Activated naive CD8-positive, alpha-beta T cell treated with anti-CD3 and anti-CD28 coated beads, Interleukin-2, amount 10 ng/mL, durations not matched to agents 7 days and 5 days (primary cell): ENCODE data around the gene MARK1. TPM values are rescaled to one million over a fixed set of nuclear protein-coding genes. Genes with fewer than 3 reads are reported as not detected.

Experiments used
- ATAC-seq: fragments of 150-1000 bp; cut with Tn5 transposase; one replicate; pipeline ENCODE4 v1.10.0; 2021; ENCODE audit warnings: low read depth, moderate library complexity
- POLR2A ChIA-PET: fragments of 350-600 bp; sonication (Branson Sonifier 250); formaldehyde crosslinking; loops from one replicate; lab custom pipeline; 2021; ENCODE audit warnings: antibody characterized with exemption; lab: Charles Lee
- DNase-seq: peaks from one replicate; pipeline ENCODE4 v3.0.0; 2021
- H3K27ac Mint-ChIP-seq: one replicate; pipeline ENCODE4 v1.8.0; 2022; ENCODE audit warnings: mild to moderate bottlenecking, mixed read lengths
- H3K27me3 Mint-ChIP-seq: one replicate; pipeline ENCODE4 v1.8.0; 2022; ENCODE audit warnings: mild to moderate bottlenecking, moderate library complexity, mixed read lengths
- H3K36me3 Mint-ChIP-seq: one replicate; pipeline ENCODE4 v1.8.0; 2021; ENCODE audit warnings: mild to moderate bottlenecking, mixed read lengths
- H3K4me1 Mint-ChIP-seq: one replicate; pipeline ENCODE4 v1.8.0; 2021; ENCODE audit warnings: mixed read lengths
- H3K4me3 Mint-ChIP-seq: one replicate; pipeline ENCODE4 v1.8.0; 2022; ENCODE audit warnings: mild to moderate bottlenecking, moderate library complexity, mixed read lengths
- H3K9me3 Mint-ChIP-seq: one replicate; pipeline ENCODE4 v1.8.0; 2021; ENCODE audit warnings: mixed read lengths
- total RNA-seq, 2 experiments: library from RNA; stranded (reverse); gene quantifications; one replicate each; pipeline ENCODE4 v1.2.3, GENCODE V29; 2021

The MARK1 gene
- total RNA-seq, 2 experiments from 2014 or later, result not detected

- Mint-ChIP-seq H3K9me3 (no peaks in the 10 kb centered on the region), H3K4me1 (peaks cover 9% of the 10 kb centered on the region), H3K4me3 (no peak overlapping the region), H3K27me3 (peaks cover 7% of the 10 kb centered on the region), H3K27ac (no peak overlapping the region), H3K36me3 (no peaks in the 10 kb centered on the region)
- no peak for DNase-seq
- no peak for ATAC-seq
- POLR2A ChIA-PET, result no interaction called here
Observed at GRCh38 chr1:220706480-220706879, 178.5 kb downstream of the MARK1 start.

- H3K27ac Mint-ChIP-seq, result no peak overlapping the region
- POLR2A ChIA-PET, result no interaction called here
- no peaks in the 10 kb centered on the region for H3K9me3 Mint-ChIP-seq
- no peak for DNase-seq
- H3K36me3 Mint-ChIP-seq, result no peaks in the 10 kb centered on the region
- peaks cover 5% of the 10 kb centered on the region for H3K4me1 Mint-ChIP-seq
- H3K27me3 Mint-ChIP-seq, result peaks cover 7% of the 10 kb centered on the region
- ATAC-seq, result no peak
- H3K4me3 Mint-ChIP-seq, result no peak overlapping the region
Observed at GRCh38 chr1:220707160-220707559, 179.2 kb downstream of the MARK1 start.

GRCh38 chr1:220708244-220708643, 180.3 kb downstream of the MARK1 start:
- H3K4me3 Mint-ChIP-seq, result no peak overlapping the region
- peaks cover 2% of the 10 kb centered on the region for H3K27me3 Mint-ChIP-seq
- DNase-seq, result no peak
- POLR2A ChIA-PET, result no interaction called here
- H3K27ac Mint-ChIP-seq, result no peak overlapping the region
- no peaks in the 10 kb centered on the region for H3K36me3 Mint-ChIP-seq
- peaks cover 4% of the 10 kb centered on the region for H3K4me1 Mint-ChIP-seq
- H3K9me3 Mint-ChIP-seq, result no peaks in the 10 kb centered on the region
- ATAC-seq, result no peak

GRCh38 chr1:220708936-220709801, 181.2 kb downstream of the MARK1 start:
- Mint-ChIP-seq H3K9me3 (no peaks in the 10 kb centered on the region), H3K4me3 (no peak overlapping the region), H3K27me3 (no peaks in the 10 kb centered on the region), H3K4me1 (peaks cover 4% of the 10 kb centered on the region), H3K36me3 (no peaks in the 10 kb centered on the region), H3K27ac (no peak overlapping the region)
- DNase-seq (no peak), ATAC-seq (no peak)
- POLR2A ChIA-PET, result no interaction called here

- H3K27ac Mint-ChIP-seq, result peak overlapping the region; percentile 2
- ATAC-seq, result no peak
- POLR2A ChIA-PET, result no interaction called here
Observed at GRCh38 chr1:220710333-220710732, 182.4 kb downstream of the MARK1 start.

GRCh38 chr1:220711056-220711809, 183.3 kb downstream of the MARK1 start:
- DNase-seq (no peak), ATAC-seq (no peak)
- no peak overlapping the region for H3K4me3 Mint-ChIP-seq
- H3K27me3 Mint-ChIP-seq, result no peaks in the 10 kb centered on the region
- H3K27ac Mint-ChIP-seq, result no peak overlapping the region
- no peaks in the 10 kb centered on the region for H3K9me3 Mint-ChIP-seq
- peaks cover 4% of the 10 kb centered on the region for H3K4me1 Mint-ChIP-seq
- POLR2A ChIA-PET, result no interaction called here
- no peaks in the 10 kb centered on the region for H3K36me3 Mint-ChIP-seq

More at GRCh38 chr1:220710333-220710732, 182.4 kb downstream of the MARK1 start:
- no peaks in the 10 kb centered on the region for H3K27me3 Mint-ChIP-seq
- H3K4me3 Mint-ChIP-seq, result no peak overlapping the region
- peaks cover 4% of the 10 kb centered on the region for H3K4me1 Mint-ChIP-seq
- no peaks in the 10 kb centered on the region for H3K9me3 Mint-ChIP-seq
- no peaks in the 10 kb centered on the region for H3K36me3 Mint-ChIP-seq
- no peak for DNase-seq

Other genes starting within 250 kb of the MARK1 start
- gene C1orf115, start 162.2 kb downstream of the MARK1 start, total RNA-seq, result under 1 TPM; 0.25 to 0.28 TPM
- not detected for gene MTARC2, start 220.2 kb downstream of the MARK1 start, total RNA-seq